ENCODE data around the gene ATXN7.

Gene ATXN7, protein sequence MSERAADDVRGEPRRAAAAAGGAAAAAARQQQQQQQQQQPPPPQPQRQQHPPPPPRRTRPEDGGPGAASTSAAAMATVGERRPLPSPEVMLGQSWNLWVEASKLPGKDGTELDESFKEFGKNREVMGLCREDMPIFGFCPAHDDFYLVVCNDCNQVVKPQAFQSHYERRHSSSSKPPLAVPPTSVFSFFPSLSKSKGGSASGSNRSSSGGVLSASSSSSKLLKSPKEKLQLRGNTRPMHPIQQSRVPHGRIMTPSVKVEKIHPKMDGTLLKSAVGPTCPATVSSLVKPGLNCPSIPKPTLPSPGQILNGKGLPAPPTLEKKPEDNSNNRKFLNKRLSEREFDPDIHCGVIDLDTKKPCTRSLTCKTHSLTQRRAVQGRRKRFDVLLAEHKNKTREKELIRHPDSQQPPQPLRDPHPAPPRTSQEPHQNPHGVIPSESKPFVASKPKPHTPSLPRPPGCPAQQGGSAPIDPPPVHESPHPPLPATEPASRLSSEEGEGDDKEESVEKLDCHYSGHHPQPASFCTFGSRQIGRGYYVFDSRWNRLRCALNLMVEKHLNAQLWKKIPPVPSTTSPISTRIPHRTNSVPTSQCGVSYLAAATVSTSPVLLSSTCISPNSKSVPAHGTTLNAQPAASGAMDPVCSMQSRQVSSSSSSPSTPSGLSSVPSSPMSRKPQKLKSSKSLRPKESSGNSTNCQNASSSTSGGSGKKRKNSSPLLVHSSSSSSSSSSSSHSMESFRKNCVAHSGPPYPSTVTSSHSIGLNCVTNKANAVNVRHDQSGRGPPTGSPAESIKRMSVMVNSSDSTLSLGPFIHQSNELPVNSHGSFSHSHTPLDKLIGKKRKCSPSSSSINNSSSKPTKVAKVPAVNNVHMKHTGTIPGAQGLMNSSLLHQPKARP

DNA sequence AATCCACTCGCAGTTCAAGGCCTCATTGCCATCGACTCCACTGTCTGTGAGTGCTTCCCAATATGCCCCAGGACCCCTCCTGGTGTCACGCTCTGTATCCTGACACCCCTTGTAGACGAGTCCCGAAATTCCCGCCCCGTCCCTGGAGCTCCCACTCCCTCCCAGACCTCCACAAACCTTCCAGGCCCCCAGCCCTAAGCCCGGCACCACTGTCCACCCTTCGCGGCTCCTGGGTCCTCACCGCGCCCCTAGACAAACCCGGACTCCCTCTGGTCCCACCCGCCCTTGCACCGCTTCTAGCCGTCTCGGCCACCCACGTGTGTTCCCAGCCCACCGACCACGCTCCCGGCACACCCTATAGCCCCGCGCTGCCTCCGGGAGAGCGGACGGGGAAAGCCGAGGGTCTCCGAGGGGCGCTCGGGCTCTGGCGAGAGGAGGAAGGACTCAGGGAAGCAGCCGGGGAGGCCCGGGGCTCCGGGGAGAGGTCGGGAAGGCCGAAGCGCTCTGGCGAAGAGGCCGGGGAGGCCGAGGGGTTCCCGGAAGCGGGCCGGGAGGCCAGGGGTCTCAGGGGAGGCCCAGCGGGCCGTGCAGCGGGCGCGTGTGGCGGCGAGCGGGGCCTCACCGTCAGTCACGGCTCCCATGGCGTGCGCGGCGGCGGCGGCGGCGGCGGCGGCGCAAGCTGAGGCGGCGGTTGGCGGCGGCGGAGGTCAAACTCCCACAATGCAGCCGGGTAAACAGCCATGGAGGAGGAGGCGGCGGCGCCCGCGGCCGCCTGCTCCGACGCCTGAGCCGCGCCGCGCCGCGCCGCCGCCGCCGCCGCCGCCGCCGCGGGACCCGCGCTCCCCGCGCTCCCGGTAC lies at the start of gene ATXN7, which contains the start of gene THOC7:
Gene ATXN7, plus strand, starts transcription at position 718 of the 858 bp plus-strand sequence. CDS start 48,732 bp downstream, outside the sequence.
Gene THOC7, minus strand, starts transcription at position 656 of the 858 bp plus-strand sequence. Its CDS starts 15 bp downstream, at position 641.
- TF ChIP-seq, protein P1, sequence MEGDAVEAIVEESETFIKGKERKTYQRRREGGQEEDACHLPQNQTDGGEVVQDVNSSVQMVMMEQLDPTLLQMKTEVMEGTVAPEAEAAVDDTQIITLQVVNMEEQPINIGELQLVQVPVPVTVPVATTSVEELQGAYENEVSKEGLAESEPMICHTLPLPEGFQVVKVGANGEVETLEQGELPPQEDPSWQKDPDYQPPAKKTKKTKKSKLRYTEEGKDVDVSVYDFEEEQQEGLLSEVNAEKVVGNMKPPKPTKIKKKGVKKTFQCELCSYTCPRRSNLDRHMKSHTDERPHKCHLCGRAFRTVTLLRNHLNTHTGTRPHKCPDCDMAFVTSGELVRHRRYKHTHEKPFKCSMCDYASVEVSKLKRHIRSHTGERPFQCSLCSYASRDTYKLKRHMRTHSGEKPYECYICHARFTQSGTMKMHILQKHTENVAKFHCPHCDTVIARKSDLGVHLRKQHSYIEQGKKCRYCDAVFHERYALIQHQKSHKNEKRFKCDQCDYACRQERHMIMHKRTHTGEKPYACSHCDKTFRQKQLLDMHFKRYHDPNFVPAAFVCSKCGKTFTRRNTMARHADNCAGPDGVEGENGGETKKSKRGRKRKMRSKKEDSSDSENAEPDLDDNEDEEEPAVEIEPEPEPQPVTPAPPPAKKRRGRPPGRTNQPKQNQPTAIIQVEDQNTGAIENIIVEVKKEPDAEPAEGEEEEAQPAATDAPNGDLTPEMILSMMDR (IDR thresholded peaks at IDR 0.05; ENCODE audit: control extremely low read depth, extremely low read depth, low read depth, missing control alignments): no peak
- POLR2A ChIA-PET: no interaction called here
- CTCF ChIA-PET: interaction anchor here (1.3 kb wide), 1 partner anchor 10 kb away, joined by 4 read pairs; no protein-coding TSS in a partner anchor
- DNase-seq (ENCODE audit: extremely low spot score): peak; percentile 83

DNA sequence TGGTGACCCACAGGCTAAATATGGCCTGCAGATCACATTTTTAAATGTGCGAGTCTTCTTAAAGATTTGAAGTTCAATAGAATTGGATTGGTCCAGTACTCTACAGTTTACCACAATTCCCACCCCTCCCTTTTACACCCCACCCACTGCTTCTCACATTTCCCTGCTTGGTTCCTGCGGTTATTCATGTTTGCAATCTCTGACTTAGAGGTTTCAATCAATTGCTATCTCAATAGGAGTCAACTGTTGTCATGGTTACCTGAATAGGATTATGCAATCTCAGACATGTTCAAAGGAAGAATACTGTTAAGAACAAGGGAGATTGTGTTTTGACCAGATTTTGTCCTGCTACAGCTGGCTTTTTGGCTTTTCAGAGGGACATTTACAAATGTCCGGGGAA lies 49.4 kb upstream of the ATXN7 start:
- POLR2A ChIA-PET: no interaction called here
- CTCF ChIA-PET: interaction anchor here (11.4 kb wide), 1 partner anchor 462 kb away, joined by 194 read pairs; no protein-coding TSS in a partner anchor
- DNase-seq (ENCODE audit: extremely low spot score): no peak

DNA sequence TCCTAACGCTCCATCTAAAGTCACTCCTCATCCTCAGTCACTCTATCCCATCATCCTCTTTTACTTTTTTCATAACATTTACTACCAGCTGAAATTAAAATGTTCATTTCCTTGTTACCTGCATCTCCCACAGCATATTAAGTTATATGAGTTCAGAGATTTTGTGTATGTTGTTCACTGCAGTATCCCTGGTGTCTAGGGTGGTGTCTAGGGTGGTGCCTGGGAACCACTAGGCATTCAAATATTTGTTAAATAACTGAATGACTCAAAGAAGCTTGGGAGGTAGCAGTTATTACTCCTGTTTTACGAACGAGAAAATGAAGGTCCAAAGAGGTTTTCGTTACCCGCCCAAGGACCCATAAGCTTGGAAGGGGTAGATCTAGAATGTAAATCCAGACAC lies 46.4 kb upstream of the ATXN7 start:
- ChIA-PET CTCF (interaction anchor here (0.9 to 11.4 kb wide), 9 partner anchors 11 to 1193 kb away, joined by 3 to 194 read pairs (median 3); no protein-coding TSS in a partner anchor), POLR2A (no interaction called here)
- no peak for DNase-seq (ENCODE audit: extremely low spot score)
- TF ChIP-seq, protein P1 (IDR thresholded peaks at IDR 0.05; ENCODE audit: control extremely low read depth, extremely low read depth, low read depth, missing control alignments): no peak

More for the DNA sequence above, 49.4 kb upstream of the ATXN7 start:
- TF ChIP-seq, protein P1 (IDR thresholded peaks at IDR 0.05; ENCODE audit: control extremely low read depth, extremely low read depth, low read depth, missing control alignments): no peak

DNA sequence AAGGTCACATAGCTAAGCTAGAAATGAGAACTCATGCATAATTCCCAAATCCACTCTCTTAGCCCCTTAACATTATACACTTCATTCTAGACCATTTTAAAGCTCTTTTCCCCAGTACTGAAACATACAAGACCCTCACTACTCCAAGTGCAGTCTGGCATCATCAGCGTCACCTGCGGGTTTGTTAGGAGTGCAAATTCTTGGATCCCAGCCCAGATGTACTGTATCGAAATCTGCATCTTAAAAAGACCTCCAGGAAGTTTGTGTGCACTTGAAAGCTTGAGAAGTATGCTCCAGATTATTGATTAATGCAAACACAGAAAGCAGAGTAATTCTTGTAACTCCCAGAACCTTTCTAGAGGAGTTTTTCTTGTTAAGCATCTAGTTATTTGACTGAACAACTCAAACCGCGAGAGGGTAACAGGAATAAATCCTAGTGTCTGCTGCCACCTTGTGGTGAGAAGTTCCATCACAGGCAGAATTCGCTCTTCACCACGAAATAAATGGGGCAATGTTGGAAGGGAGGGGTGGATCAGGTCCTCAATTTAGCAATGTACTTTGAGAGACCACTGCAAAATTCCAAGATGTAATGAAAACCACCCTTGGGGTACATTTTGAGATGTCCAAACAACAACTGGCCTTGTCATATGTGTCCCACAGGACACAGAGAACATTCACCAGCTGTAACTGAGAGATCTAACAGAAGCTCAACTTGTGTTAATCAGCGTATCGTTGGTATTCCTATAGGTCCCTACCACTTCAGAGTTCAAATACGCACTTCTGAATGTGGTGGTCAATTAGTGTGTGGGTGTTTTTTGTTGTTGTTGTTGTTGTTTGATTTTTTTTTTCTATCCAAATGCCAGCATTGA lies 45.2 kb upstream of the ATXN7 start:
- CTCF ChIA-PET: interaction anchor here (0.6 to 11.4 kb wide), 29 partner anchors 8 to 1195 kb away, joined by 3 to 194 read pairs (median 4); no protein-coding TSS in a partner anchor
- peak; percentile 47 for DNase-seq (ENCODE audit: extremely low spot score)
- TF ChIP-seq, protein P1 (IDR thresholded peaks at IDR 0.05; ENCODE audit: control extremely low read depth, extremely low read depth, low read depth, missing control alignments): peak; percentile 83
- POLR2A ChIA-PET: no interaction called here

DNA sequence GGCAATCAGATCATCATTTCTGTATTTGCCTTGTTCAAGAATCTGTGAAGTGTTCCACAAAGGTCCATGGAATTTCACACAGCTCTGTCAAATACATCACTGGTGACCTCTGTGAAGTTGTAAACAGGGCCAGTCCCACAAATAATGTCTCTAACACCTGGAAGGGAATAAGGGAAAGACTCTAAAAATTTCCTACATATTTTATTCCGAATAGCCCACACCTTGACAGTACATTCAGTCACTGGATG lies 44.6 kb upstream of the ATXN7 start, which contains the start of gene C3orf49:
Gene C3orf49, plus strand, starts transcription at position 149 of the 248 bp plus-strand sequence. CDS start 173 bp downstream, outside the sequence.
- DNase-seq (ENCODE audit: extremely low spot score): no peak
- ChIA-PET POLR2A (no interaction called here), CTCF (interaction anchor here (0.6 to 11.4 kb wide), 19 partner anchors 8 to 1195 kb away, joined by 3 to 194 read pairs (median 5); no protein-coding TSS in a partner anchor)
- TF ChIP-seq, protein P1 (IDR thresholded peaks at IDR 0.05; ENCODE audit: control extremely low read depth, extremely low read depth, low read depth, missing control alignments): no peak

All from GM10248 (cell line).